Measurements from ENCODE around the gene GNL2. TPM values are rescaled to one million over a fixed set of nuclear protein-coding genes. Genes with fewer than 3 reads are reported as not detected.
A peak's percentile ranks its signal among the peaks of the same experiment; 100 is the strongest.
"Not testable (repeated sequence)": the region's sequence is repeated elsewhere in the genome, so short reads cannot be mapped to it uniquely, and the experiment has no call there.

Gene GNL2
- total and polyA plus RNA-seq, 11 donors: 19.4 to 76.7 (median 25.1) TPM

- H3K4me3 ChIP-seq: no peak overlapping the region
- H3K27ac ChIP-seq: peak overlapping the region in 5 of 12 donors; percentile 5 to 68 (median 12)
- peaks cover 0 to 15% (median 9%) of the 10 kb centered on the region in 12 donors for H3K4me1 ChIP-seq
- H3K9me3 ChIP-seq: no peaks in the 10 kb centered on the region
- no peaks in the 10 kb centered on the region for H3K27me3 ChIP-seq
- 93 to 97% (median 95%) methylated on average over 4 of the region's 4 CpGs for WGBS, 4 donors
- peaks cover 2 to 35% (median 32%) of the 10 kb centered on the region in 9 donors for H3K36me3 ChIP-seq
- TF ChIP-seq POLR2A (IDR thresholded peaks at IDR 0.05): no peak
- TF ChIP-seq CTCF (IDR thresholded peaks at IDR 0.05): no peak
- DNase-seq: no peak
- intact Hi-C loops (cut with DNase I): no loop called here
- ATAC-seq: peak in 1 of 4 donors; percentile 42
Observed at GRCh38 chr1:37533317-37534093, 62.2 kb downstream of the GNL2 start.

- 87 to 97% (median 93%) methylated on average over 4 of the region's 4 CpGs for WGBS, 4 donors
- H3K4me1 ChIP-seq: peaks cover 0 to 15% (median 9%) of the 10 kb centered on the region in 12 donors
- H3K9me3 ChIP-seq; DNase-seq; H3K4me3 ChIP-seq; H3K27ac ChIP-seq; H3K27me3 ChIP-seq; intact Hi-C loops (cut with DNase I); ATAC-seq: not testable (repeated sequence)
- H3K36me3 ChIP-seq: peaks cover 2 to 25% (median 23%) of the 10 kb centered on the region in 9 donors
Observed at GRCh38 chr1:37532418-37533156, 63.1 kb downstream of the GNL2 start.

- DNase-seq; H3K27ac ChIP-seq; H3K9me3 ChIP-seq; H3K27me3 ChIP-seq; H3K4me3 ChIP-seq; intact Hi-C loops (cut with DNase I); ATAC-seq; H3K36me3 ChIP-seq: not testable (repeated sequence)
- peaks cover 0 to 15% (median 9%) of the 10 kb centered on the region in 12 donors for H3K4me1 ChIP-seq
- WGBS, 4 donors: 82 to 89% (median 86%) methylated on average over 1 of the region's 1 CpG
Observed at GRCh38 chr1:37529888-37530287, 65.8 kb downstream of the GNL2 start.

- Histone ChIP-seq H3K9me3 (no peaks in the 10 kb centered on the region), H3K27me3 (no peaks in the 10 kb centered on the region), H3K36me3 (no peaks in the 10 kb centered on the region), H3K4me1 (peaks cover 0 to 8% (median 4%) of the 10 kb centered on the region in 12 donors), H3K4me3 (no peak overlapping the region), H3K27ac (no peak overlapping the region)
- DNase-seq: no peak
- TF ChIP-seq CTCF (IDR thresholded peaks at IDR 0.05) (no peak), POLR2A (IDR thresholded peaks at IDR 0.05) (no peak)
- intact Hi-C loops (cut with DNase I): loop anchor here in 1 of 10 donors (5.0 kb wide), 1 partner anchor 33 kb away; the partner anchor contains the start of gene SNIP1
- ATAC-seq: no peak
Observed at GRCh38 chr1:37519613-37520012, 76.1 kb downstream of the GNL2 start.

GRCh38 chr1:37518929-37519328 lies 76.8 kb downstream of the GNL2 start:
- intact Hi-C loops (cut with DNase I): loop anchor here in 1 of 10 donors (5.0 kb wide), 1 partner anchor 33 kb away; the partner anchor contains the start of gene SNIP1
- 77 to 90% (median 82%) methylated on average over 9 to 15 of the region's 15 CpGs for WGBS, 4 donors
- ATAC-seq, H3K4me1 ChIP-seq, H3K27me3 ChIP-seq, H3K4me3 ChIP-seq, H3K27ac ChIP-seq, H3K36me3 ChIP-seq, H3K9me3 ChIP-seq, DNase-seq: not testable (repeated sequence)

GRCh38 chr1:37518241-37518640 lies 77.5 kb downstream of the GNL2 start:
- not testable (repeated sequence) for H3K36me3 ChIP-seq, DNase-seq, H3K4me3 ChIP-seq, H3K27ac ChIP-seq, ATAC-seq, H3K27me3 ChIP-seq, H3K9me3 ChIP-seq
- H3K4me1 ChIP-seq: peaks cover 0 to 15% (median 9%) of the 10 kb centered on the region in 12 donors
- intact Hi-C loops (cut with DNase I): loop anchor here in 1 of 10 donors (5.0 kb wide), 1 partner anchor 34 kb away; the partner anchor contains the start of gene SNIP1
- 94 to 98% (median 96%) methylated on average over 10 to 29 of the region's 31 CpGs for WGBS, 4 donors

Measured in heart left ventricle (tissue), 16 donors.